ENCODE measurements around the gene SIAH1.

DNA sequence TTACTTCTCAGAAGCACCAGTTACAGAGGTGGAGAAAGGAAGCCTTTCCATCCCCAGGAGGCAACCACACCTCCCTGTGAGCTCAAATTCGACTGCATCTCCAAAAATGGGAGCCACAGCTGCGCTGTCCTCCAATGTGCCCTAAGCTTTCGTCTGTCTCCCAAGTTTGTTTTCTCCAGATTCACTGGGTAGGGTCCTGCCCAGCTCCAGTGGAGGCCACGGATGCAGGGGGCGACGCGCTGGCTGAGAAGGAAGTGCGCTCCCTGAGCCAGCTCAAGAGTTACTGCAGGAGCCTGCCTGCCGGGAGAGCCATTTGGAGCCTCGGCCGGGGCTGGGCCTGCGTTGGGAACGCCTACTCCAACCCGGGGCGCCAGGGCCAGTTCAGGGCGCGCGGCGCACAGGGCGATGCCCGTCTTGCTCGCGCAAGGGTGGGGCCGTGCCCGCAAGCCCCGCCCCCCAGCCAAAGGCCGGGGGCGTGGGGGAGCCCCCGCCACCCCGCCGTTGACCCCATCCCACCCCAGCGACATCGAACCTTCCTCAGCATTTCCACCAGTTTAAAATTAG is 19.5 kb downstream of the SIAH1 start:
- TF ChIP-seq, protein P1, sequence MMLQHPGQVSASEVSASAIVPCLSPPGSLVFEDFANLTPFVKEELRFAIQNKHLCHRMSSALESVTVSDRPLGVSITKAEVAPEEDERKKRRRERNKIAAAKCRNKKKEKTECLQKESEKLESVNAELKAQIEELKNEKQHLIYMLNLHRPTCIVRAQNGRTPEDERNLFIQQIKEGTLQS (CRISPR knock-in tag; conservative IDR thresholded peaks at IDR 0.05), result no peak
- TF ChIP-seq, protein P2, sequence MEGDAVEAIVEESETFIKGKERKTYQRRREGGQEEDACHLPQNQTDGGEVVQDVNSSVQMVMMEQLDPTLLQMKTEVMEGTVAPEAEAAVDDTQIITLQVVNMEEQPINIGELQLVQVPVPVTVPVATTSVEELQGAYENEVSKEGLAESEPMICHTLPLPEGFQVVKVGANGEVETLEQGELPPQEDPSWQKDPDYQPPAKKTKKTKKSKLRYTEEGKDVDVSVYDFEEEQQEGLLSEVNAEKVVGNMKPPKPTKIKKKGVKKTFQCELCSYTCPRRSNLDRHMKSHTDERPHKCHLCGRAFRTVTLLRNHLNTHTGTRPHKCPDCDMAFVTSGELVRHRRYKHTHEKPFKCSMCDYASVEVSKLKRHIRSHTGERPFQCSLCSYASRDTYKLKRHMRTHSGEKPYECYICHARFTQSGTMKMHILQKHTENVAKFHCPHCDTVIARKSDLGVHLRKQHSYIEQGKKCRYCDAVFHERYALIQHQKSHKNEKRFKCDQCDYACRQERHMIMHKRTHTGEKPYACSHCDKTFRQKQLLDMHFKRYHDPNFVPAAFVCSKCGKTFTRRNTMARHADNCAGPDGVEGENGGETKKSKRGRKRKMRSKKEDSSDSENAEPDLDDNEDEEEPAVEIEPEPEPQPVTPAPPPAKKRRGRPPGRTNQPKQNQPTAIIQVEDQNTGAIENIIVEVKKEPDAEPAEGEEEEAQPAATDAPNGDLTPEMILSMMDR (IDR thresholded peaks at IDR 0.05), result no peak
- TF ChIP-seq CREB1 (CRISPR knock-in tag; IDR thresholded peaks at IDR 0.05), result no peak
- no peak for TF ChIP-seq KAT7 (CRISPR knock-in tag; IDR thresholded peaks at IDR 0.05; ENCODE audit: borderline replicate concordance)
- TF ChIP-seq, protein P3, sequence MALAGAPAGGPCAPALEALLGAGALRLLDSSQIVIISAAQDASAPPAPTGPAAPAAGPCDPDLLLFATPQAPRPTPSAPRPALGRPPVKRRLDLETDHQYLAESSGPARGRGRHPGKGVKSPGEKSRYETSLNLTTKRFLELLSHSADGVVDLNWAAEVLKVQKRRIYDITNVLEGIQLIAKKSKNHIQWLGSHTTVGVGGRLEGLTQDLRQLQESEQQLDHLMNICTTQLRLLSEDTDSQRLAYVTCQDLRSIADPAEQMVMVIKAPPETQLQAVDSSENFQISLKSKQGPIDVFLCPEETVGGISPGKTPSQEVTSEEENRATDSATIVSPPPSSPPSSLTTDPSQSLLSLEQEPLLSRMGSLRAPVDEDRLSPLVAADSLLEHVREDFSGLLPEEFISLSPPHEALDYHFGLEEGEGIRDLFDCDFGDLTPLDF (CRISPR knock-in tag; IDR thresholded peaks at IDR 0.05), result 0 out of 2 replicates have a peak, but pooled peaks have one; percentile 25
- TF ChIP-seq, protein P4, sequence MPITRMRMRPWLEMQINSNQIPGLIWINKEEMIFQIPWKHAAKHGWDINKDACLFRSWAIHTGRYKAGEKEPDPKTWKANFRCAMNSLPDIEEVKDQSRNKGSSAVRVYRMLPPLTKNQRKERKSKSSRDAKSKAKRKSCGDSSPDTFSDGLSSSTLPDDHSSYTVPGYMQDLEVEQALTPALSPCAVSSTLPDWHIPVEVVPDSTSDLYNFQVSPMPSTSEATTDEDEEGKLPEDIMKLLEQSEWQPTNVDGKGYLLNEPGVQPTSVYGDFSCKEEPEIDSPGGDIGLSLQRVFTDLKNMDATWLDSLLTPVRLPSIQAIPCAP (CRISPR knock-in tag; IDR thresholded peaks at IDR 0.05), result no peak
- no peak for TF ChIP-seq FOXJ3 (CRISPR knock-in tag; IDR thresholded peaks at IDR 0.05; ENCODE audit: borderline replicate concordance)
- TF ChIP-seq MXD4 (CRISPR knock-in tag; IDR thresholded peaks at IDR 0.05; ENCODE audit: borderline replicate concordance), result no peak
- TF ChIP-seq, protein P5, sequence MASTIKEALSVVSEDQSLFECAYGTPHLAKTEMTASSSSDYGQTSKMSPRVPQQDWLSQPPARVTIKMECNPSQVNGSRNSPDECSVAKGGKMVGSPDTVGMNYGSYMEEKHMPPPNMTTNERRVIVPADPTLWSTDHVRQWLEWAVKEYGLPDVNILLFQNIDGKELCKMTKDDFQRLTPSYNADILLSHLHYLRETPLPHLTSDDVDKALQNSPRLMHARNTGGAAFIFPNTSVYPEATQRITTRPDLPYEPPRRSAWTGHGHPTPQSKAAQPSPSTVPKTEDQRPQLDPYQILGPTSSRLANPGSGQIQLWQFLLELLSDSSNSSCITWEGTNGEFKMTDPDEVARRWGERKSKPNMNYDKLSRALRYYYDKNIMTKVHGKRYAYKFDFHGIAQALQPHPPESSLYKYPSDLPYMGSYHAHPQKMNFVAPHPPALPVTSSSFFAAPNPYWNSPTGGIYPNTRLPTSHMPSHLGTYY (CRISPR knock-in tag; IDR thresholded peaks at IDR 0.05), result no peak
- TF ChIP-seq TCF7 (CRISPR knock-in tag; IDR thresholded peaks at IDR 0.05; ENCODE audit: low read depth), result no peak
- no peak for TF ChIP-seq NR2C2 (CRISPR knock-in tag; IDR thresholded peaks at IDR 0.05)
- TF ChIP-seq, protein P6, sequence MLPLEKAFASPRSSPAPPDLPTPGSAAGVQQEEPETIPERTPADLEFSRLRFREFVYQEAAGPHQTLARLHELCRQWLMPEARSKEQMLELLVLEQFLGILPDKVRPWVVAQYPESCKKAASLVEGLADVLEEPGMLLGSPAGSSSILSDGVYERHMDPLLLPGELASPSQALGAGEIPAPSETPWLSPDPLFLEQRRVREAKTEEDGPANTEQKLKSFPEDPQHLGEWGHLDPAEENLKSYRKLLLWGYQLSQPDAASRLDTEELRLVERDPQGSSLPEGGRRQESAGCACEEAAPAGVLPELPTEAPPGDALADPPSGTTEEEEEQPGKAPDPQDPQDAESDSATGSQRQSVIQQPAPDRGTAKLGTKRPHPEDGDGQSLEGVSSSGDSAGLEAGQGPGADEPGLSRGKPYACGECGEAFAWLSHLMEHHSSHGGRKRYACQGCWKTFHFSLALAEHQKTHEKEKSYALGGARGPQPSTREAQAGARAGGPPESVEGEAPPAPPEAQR (CRISPR knock-in tag; IDR thresholded peaks at IDR 0.05), result no peak
- TF ChIP-seq, protein P7, sequence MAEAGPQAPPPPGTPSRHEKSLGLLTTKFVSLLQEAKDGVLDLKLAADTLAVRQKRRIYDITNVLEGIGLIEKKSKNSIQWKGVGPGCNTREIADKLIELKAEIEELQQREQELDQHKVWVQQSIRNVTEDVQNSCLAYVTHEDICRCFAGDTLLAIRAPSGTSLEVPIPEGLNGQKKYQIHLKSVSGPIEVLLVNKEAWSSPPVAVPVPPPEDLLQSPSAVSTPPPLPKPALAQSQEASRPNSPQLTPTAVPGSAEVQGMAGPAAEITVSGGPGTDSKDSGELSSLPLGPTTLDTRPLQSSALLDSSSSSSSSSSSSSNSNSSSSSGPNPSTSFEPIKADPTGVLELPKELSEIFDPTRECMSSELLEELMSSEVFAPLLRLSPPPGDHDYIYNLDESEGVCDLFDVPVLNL (CRISPR knock-in tag; IDR thresholded peaks at IDR 0.05; ENCODE audit: borderline replicate concordance, low read depth), result no peak
- no peak for TF ChIP-seq NFYB (CRISPR knock-in tag; conservative IDR thresholded peaks at IDR 0.05; ENCODE audit: low read depth)

Data from WTC11 (cell line).